Stimulated activated CD4-positive, alpha-beta T cell treated with anti-CD3 and anti-CD28 coated beads, TNF-alpha, amount 100 ng/mL, for 4 hours (primary cell): ENCODE measurements around the gene VAC14.
A peak's percentile ranks its signal among the peaks of the same experiment; 100 is the strongest.

ENCODE experiments used
- DNase-seq, 3 experiments: peaks; one replicate each; pipeline ENCODE4 v3.0.0-alpha.2; 2020; ENCODE audit warnings: low read depth in 3 of 3

Gene VAC14

GRCh38 chr16:70663524-70664324 lies 137.2 kb downstream of the VAC14 start:
- DNase-seq, result no peak

- DNase-seq, result no peak
Observed at GRCh38 chr16:70662991-70663523, 137.9 kb downstream of the VAC14 start.

DNA sequence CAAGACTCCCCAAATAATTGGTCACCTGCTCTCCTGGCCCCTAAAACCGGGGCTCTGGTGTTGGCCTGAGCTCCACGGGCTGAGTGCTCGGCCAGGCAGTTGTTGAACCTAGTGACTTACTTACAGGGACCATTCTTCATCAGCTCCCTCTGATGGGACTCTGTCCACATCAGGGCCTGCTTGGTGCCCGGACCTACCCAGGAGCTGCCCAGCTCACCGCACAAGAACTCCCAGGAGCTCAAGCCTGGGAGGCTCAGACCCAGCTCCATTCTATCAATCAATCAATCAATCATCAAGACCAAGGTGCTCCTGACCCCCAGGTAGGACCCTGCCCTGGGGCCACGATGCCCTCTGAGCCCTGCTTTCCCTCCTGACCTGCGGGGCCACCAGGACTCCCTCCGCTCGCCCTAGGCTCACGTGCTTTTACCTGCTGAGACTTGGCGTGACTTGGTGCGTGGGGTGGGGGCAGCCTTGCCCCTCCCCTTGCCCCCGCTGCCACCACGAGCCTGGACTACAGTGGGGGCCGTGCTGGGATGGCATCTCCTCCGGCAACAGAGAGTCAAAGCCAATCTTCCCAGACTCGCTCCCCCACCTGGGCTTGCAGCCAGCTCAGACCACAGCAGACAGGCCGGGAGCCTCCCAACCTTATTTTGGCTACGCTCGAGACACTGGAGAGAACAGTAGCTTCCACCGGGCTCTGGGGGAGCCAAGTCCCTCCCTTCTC lies 138.9 kb downstream of the VAC14 start:
- DNase-seq, result no peak

DNA sequence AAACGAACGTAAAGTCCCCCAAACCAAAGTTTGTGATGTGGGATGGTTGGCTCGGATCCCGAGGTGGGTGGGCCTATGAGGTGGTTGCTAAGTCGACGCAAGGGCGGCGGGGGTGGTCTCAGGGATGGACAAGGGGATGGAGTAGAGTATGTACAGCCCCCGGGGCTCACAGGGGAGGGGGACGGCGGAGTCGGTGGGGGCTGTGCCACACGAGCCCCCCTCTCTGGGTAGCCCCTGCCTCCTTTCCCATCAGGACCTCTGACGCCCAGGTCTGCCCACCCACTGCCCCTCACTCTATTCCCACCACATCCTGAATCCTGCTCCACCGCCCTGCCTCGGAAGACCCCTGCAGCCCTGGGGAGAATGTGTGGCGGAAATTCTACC lies 139.4 kb downstream of the VAC14 start:
- no peak for DNase-seq

DNA sequence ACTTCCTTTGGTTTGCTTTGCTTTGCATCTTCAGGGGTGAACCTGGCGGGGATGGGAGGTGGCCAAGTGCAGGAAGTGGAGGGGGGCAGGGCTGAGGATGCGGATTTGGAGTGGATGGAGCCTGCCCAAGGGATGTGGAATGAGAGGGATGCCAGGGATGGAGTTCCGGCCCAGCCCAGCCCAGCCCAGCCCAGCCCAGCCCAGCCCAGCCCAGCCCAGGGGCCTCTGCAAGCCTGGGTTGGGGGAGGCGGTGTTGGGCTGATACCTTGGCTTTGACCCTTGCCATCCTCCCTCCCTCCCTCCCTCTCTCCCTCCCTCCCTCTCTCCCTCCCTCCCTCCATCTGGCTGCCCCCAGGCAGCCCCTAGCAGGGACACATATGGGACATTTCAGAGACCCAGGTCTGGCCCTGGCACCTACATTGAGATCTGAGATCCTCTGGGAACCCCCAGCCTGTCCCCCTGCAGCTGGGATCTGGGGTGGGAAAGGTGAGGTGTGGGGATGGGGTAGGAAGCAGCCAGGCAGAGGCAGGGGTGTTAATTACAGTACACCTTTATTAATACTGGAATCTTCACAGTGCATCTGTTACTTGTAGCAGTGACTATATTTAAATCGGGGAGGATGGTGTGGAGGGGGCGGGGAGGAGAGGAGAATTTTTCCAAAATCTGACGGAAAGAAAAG lies 140.1 kb downstream of the VAC14 start:
- DNase-seq, result no peak

DNA sequence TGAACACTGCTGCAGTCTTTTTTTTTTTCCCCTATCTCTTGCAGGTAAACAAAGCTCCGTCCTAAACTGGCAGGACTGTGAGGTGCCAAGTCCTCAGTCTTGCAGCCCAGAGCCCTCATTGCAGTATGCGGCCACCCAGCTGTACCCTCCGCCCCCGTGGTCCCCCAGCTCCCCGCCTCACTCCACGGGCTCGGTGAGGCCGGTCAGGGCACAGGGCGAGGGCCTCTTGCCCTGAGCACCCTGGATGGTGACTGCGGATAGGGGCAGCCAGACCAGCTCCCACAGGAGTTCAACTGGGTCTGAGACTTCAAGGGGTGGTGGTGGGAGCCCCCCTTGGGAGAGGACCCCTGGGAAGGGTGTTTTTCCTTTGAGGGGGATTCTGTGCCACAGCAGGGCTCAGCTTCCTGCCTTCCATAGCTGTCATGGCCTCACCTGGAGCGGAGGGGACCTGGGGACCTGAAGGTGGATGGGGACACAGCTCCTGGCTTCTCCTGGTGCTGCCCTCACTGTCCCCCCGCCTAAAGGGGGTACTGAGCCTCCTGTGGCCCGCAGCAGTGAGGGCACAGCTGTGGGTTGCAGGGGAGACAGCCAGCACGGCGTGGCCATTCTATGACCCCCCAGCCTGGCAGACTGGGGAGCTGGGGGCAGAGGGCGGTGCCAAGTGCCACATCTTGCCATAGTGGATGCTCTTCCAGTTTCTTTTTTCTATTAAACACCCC lies 140.8 kb downstream of the VAC14 start:
- no peak for DNase-seq

GRCh38 chr16:70659546-70659945 lies 141.4 kb downstream of the VAC14 start:
- DNase-seq, result no peak

GRCh38 chr16:70658921-70659320 lies 142.0 kb downstream of the VAC14 start:
- no peak for DNase-seq

DNA sequence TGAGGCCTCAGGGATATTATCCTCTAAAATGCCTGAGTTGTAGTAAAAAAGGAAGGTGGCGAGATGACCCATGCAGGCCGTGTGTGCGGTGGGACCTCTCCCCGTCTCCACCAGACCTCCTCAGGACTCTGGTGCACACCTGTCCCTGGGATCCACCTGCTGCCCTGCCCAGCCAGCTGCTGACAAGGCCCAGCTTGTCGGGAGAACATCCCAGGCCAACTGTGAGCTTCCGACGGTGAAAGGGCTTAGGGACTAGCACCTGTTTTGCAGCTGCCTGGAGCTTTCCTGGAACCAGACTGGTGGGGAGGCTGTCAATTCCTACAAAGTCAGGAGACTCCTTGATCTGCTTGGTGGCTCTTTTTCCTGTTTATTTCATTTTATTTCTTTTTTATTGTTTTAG lies 143.0 kb downstream of the VAC14 start:
- no peak for DNase-seq

- no peak for DNase-seq
Observed at GRCh38 chr16:70656712-70657263, 144.2 kb downstream of the VAC14 start.

- DNase-seq, result no peak
Observed at GRCh38 chr16:70656065-70656711, 144.8 kb downstream of the VAC14 start.

DNA sequence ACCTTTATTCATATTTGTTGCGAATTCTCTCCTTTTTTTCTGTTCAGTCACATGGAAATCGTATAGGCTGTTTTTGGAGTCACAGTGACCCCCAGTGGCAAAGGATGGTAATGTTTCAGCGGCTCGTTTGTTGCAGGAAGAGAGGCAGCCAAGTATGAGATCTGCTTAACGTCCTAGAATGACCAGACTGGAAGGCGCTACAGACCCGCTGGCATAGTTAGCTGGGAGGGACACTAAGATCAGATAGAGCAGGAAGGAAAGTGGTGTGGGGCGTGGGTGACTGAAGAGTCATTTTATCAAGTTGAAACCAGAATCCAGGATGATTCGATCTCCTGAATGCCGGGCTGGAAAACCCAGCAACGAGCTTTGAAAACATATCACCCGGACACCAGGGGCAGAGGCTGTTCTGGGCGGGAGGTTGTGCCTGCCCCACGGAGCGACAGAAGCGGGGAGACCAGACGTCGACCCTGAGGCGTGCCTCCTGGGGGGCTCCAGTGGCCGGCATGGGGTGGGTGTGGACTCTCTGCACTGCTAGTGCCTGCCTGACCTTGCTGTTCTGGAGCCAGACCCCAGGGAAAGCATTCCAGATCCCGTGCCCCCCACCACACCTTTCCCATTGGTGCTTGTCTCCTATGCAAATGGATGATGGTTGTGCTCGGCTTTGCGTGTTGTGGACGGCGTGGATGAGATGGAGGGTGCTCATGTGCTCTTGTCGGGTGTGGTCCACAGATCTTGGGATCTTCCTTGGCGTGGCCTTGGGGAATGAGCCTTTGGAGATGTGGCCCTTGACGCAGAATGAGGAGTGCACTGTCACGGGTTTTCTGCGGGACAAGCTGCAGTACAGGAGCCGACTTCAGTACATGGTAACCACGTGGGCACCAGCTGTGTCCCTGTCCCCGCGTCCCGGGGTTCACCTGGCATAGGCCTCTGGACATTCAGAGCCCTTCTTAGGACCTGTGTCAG lies 146.9 kb downstream of the VAC14 start:
- peak; percentile 56 to 59 (median 58) for DNase-seq

DNA sequence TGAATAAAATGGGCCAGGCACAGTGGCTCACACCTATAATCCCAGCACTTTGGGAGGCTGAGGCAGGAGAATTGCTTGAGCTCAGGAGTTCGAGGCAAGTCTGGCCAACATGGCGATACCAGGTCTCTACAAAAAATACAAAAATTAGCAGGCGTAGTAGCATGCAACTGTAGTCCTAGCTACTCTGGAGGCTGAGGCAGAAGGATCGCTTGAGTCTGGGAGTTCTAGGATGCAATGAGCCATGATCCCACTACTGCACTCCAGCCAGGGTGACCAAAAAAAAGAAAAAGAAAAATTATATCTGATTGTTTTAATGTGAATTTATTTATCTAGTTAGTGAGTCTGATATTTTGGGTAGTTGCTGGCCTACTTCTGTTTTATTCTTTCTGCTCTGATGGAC lies 147.6 kb downstream of the VAC14 start:
- no peak for DNase-seq

DNA sequence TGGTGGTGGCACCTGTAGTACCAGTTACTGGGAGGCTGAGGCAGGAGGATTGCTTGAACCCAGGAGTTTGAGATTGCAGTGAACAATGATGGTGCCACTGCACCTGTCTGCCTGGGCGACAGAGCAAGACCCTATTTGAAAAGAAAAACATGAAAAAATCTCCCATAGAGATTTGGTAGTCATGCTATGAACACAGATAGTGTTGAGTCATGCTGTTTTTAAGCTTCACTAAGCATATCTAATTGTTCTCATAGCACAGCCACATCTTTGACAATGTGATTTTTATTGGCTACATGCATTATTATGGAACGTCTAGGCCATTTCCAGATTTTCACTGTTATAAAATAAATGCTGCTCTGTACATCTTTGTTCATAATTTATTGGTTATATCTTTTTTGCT lies 148.6 kb downstream of the VAC14 start:
- DNase-seq, result no peak

DNA sequence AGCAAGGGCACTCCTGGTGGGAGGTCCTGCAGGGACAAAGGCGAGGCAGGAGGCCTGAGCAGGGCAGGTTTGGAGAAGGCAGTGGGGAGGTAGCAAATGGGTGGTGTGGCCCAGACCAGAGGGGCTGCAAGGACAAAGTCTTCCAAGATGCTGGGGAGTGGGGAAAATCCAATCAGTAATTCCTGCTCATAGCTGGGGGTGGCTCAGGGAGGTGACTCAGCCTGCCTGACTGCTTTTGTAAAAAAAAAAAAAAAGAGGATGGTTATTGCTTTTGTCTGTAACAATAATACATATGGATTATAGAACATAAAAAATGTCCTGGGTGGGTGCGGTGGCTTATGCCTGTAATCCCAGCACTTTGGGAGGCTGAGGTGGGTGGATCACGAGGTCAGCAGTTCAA lies 149.4 kb downstream of the VAC14 start:
- no peak for DNase-seq

GRCh38 chr16:70650216-70650615 lies 150.7 kb downstream of the VAC14 start:
- no peak for DNase-seq

DNA sequence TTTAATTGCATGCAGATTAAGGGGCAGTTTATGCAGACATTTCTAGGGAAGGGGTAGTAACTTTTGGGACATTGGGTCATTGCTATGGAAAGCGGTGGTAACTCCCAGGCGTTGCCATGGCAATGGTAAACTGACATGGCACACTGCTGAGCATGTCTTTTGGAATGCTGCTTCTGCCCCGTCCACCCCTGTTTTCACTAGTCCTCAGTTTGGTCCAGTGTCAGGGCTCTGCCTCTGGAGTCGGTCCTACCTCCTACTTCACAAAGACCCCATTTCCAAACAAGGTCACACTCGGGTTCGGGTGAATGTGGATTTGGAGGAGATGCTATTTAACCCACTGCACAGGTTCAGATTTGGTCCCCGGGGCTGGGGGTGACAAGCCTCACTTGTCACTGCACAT lies 151.7 kb downstream of the VAC14 start:
- DNase-seq, result no peak

DNA sequence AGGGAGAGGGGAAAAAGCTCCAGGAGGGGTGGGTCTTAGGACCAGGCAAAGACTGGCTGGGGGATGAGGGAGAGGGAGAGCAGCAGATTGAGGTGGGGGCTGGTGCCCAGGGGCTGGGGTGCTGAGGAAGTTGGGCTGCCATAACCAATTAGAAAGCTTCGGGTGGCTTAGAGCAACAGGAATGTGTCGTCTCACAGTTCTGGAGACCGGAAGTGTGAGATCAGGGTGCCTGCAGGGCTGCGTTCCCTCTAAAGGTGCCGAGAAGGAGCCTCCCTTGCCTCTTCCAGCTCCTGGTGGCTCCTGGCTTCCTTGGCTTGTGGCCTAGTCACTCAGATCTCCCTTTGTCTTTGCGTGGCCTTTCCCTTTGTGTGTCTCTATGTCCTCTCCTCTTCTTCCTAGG lies 152.4 kb downstream of the VAC14 start:
- no peak for DNase-seq

- DNase-seq, result no peak
Observed at GRCh38 chr16:70647441-70648359, 153.3 kb downstream of the VAC14 start.
